ENCODE results near the gene LMOD2. TPM values are rescaled to one million over a fixed set of nuclear protein-coding genes. Genes with fewer than 3 reads are reported as not detected.

Gene LMOD2
- total RNA-seq, 1 donor from 2014 or later, result not detected

DNA sequence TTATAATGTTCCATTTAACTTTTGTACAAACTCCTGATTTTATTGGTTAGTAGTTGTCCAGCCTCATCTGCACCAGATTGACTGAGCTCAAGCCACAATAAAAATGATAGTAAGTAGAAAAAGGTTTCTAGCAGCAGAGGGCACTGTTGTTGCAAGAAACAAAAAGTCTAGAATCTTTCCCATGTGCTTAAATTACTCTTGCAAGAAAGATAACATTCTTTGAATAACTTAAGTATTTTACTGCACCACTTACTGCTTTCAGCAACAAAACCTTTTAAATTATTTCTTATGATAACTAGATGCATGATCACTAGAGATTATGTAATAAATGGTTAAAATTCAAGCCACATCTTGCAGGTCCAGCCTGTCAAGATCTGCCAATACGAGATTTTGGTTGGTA lies 27.0 kb downstream of the LMOD2 start:
- POLR2A ChIA-PET, result no interaction called here
- ATAC-seq (ENCODE audit: low read depth), result no peak
- Mint-ChIP-seq H3K27me3 (no peaks in the 10 kb centered on the region), H3K4me3 (no peak overlapping the region), H3K27ac (no peak overlapping the region), H3K4me1 (no peaks in the 10 kb centered on the region), H3K36me3 (ENCODE audit: low read depth) (peaks cover 21% of the 10 kb centered on the region), H3K9me3 (no peaks in the 10 kb centered on the region)
- TF ChIP-seq, protein P1, sequence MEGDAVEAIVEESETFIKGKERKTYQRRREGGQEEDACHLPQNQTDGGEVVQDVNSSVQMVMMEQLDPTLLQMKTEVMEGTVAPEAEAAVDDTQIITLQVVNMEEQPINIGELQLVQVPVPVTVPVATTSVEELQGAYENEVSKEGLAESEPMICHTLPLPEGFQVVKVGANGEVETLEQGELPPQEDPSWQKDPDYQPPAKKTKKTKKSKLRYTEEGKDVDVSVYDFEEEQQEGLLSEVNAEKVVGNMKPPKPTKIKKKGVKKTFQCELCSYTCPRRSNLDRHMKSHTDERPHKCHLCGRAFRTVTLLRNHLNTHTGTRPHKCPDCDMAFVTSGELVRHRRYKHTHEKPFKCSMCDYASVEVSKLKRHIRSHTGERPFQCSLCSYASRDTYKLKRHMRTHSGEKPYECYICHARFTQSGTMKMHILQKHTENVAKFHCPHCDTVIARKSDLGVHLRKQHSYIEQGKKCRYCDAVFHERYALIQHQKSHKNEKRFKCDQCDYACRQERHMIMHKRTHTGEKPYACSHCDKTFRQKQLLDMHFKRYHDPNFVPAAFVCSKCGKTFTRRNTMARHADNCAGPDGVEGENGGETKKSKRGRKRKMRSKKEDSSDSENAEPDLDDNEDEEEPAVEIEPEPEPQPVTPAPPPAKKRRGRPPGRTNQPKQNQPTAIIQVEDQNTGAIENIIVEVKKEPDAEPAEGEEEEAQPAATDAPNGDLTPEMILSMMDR (IDR thresholded peaks at IDR 0.05), result no peak
- CTCF ChIA-PET, result interaction anchor here (0.7 to 2.4 kb wide), 7 partner anchors 9 to 190 kb away, joined by 3 to 23 read pairs (median 3); no protein-coding TSS in a partner anchor
- no peak for DNase-seq
- intact Hi-C loops (cut with micrococcal nuclease), result loop anchor here (1.0 to 10.0 kb wide), 2 partner anchors 183 to 1172 kb away; no protein-coding TSS in a partner anchor

DNA sequence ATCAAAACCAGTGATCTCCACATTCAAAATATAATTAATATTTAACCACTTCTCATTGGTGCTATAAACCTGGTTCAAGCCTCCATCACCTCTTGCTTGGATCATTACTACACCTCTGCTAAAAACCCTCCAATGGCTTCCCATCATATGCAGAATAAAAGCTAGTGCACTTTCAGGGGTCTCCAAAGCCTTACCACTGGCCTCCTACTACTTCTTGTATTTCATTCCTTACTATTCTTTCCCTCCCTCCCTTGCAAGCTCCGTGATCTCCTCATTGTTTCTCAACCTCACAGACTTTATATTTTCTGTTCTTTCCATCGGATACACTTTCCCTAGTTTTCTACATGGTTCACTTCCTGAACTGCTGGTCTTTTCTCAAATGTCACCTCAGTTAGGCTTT lies 31.5 kb downstream of the LMOD2 start:
- H3K4me1 Mint-ChIP-seq, result no peaks in the 10 kb centered on the region
- H3K36me3 Mint-ChIP-seq (ENCODE audit: low read depth), result peaks cover 27% of the 10 kb centered on the region
- CTCF ChIA-PET, result no interaction called here
- DNase-seq, result no peak
- POLR2A ChIA-PET, result no interaction called here
- no peak overlapping the region for H3K4me3 Mint-ChIP-seq
- intact Hi-C loops (cut with micrococcal nuclease), result loop anchor here (10.0 kb wide), 1 partner anchor 1168 kb away; no protein-coding TSS in a partner anchor
- no peaks in the 10 kb centered on the region for H3K27me3 Mint-ChIP-seq
- TF ChIP-seq, protein P1 (IDR thresholded peaks at IDR 0.05), result no peak
- no peak overlapping the region for H3K27ac Mint-ChIP-seq
- no peak for ATAC-seq (ENCODE audit: low read depth)
- H3K9me3 Mint-ChIP-seq, result no peaks in the 10 kb centered on the region

DNA sequence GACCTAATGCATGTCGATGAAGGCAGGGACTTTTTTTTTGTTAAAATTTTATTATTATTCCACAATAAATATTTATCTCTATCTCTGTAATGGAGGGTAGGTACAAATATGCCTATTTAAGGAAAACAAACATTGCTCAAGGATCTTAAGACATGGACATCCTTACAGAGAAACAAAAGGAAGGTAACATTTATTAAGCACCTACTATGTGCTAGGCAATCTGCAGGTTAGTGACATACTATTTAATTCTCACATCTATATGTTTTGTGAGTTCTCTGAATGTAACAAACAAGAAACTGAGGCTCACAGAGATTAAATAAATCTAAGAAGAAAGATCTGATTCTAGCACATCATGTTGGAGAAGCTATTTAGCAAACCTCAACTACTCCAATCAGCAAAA lies 32.1 kb downstream of the LMOD2 start:
- Mint-ChIP-seq H3K27me3 (no peaks in the 10 kb centered on the region), H3K27ac (no peak overlapping the region), H3K9me3 (no peaks in the 10 kb centered on the region), H3K4me1 (no peaks in the 10 kb centered on the region), H3K36me3 (ENCODE audit: low read depth) (peaks cover 33% of the 10 kb centered on the region), H3K4me3 (no peak overlapping the region)
- intact Hi-C loops (cut with micrococcal nuclease), result loop anchor here (10.0 kb wide), 1 partner anchor 1167 kb away; no protein-coding TSS in a partner anchor
- ChIA-PET CTCF (no interaction called here), POLR2A (no interaction called here)
- DNase-seq, result no peak
- TF ChIP-seq, protein P1 (IDR thresholded peaks at IDR 0.05), result no peak
- no peak for ATAC-seq (ENCODE audit: low read depth)

DNA sequence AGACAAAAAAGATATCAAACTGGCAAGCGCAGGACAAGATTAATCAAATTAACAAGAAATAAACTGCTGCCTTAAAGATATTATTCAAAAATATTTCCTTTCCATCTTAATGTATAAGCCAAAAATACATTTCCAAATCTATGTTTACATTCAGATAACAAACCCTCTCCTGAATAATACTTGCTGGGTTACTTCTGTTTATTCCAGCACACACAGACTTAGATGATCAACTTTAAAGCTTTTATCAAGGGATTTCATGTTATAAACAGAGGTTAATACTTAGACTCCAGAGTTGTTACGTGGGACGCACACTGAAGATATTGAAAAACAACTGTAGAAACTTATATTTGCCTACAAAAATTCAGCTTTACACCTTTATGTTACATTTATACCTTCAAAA lies 33.6 kb downstream of the LMOD2 start:
- no peak overlapping the region for H3K27ac Mint-ChIP-seq
- TF ChIP-seq, protein P1 (IDR thresholded peaks at IDR 0.05), result no peak
- no peaks in the 10 kb centered on the region for H3K4me1 Mint-ChIP-seq
- H3K36me3 Mint-ChIP-seq (ENCODE audit: low read depth), result peaks cover 32% of the 10 kb centered on the region
- DNase-seq (no peak), ATAC-seq (ENCODE audit: low read depth) (no peak)
- intact Hi-C loops (cut with micrococcal nuclease), result loop anchor here (10.0 kb wide), 1 partner anchor 1166 kb away; no protein-coding TSS in a partner anchor
- CTCF ChIA-PET, result no interaction called here
- no peak overlapping the region for H3K4me3 Mint-ChIP-seq
- H3K9me3 Mint-ChIP-seq, result no peaks in the 10 kb centered on the region
- POLR2A ChIA-PET, result no interaction called here
- no peaks in the 10 kb centered on the region for H3K27me3 Mint-ChIP-seq

DNA sequence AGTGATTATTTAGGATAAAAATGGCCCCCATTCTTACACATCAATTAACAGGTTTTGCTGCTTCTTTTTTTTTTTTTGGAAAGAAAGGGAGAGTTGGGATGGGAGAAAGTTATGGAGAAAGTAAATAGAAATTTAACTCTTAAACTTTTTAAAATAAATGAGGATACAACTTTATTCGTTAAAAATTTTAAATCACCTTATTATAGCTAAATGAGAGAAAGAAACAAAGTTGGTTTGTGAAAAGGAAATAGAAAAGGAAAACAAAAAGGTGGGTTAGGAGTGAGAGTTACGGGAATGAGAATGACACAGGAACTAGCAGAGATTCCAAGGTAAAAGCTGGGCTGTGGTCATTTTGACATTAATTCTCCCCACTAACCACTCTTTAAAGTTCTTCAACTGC lies 34.9 kb downstream of the LMOD2 start:
- ChIA-PET CTCF (interaction anchor here (0.9 kb wide), 1 partner anchor 51 kb away, joined by 3 read pairs; no protein-coding TSS in a partner anchor), POLR2A (no interaction called here)
- Mint-ChIP-seq H3K36me3 (ENCODE audit: low read depth) (peaks cover 42% of the 10 kb centered on the region), H3K27ac (no peak overlapping the region), H3K9me3 (no peaks in the 10 kb centered on the region), H3K27me3 (no peaks in the 10 kb centered on the region), H3K4me3 (no peak overlapping the region), H3K4me1 (no peaks in the 10 kb centered on the region)
- no peak for DNase-seq
- intact Hi-C loops (cut with micrococcal nuclease), result no loop called here
- no peak for ATAC-seq (ENCODE audit: low read depth)
- TF ChIP-seq, protein P1 (IDR thresholded peaks at IDR 0.05), result no peak
